Left lung (tissue), 10 donors: ENCODE results near the gene RPUSD3. TPM values are rescaled to one million over a fixed set of nuclear protein-coding genes. Genes with fewer than 3 reads are reported as not detected.

Experiments
- ATAC-seq: fragments of 200-7000 bp; cut with Tn5 transposase; one replicate; pipeline ENCODE4 v1.9.1; 2020; ENCODE audit warnings: moderate library complexity
- DNase-seq, 4 donors: peaks; one replicate each; pipeline ENCODE4 v3.0.0-alpha.2; 2013 to 2020
- H3K27ac ChIP-seq, 2 donors: fragments of 200-600 bp; sonication (generic) in 1 of 2; one replicate each; pipeline versions ENCODE4 v1.5.0 to v1.8.0; 2020 to 2021
- H3K27me3 ChIP-seq, 2 donors: fragments of 200-600 bp; sonication (generic) in 1 of 2; one replicate each; pipeline versions ENCODE4 v1.5.0 to v1.8.0; 2020 to 2021
- H3K36me3 ChIP-seq, 2 donors: fragments of 200-600 bp; sonication (generic) in 1 of 2; one replicate each; pipeline versions ENCODE4 v1.5.0 to v1.8.0; 2020 to 2021
- H3K4me1 ChIP-seq, 2 donors: fragments of 200-600 bp; one replicate each; pipeline ENCODE4 v1.8.0; 2021
- H3K4me3 ChIP-seq, 2 donors: fragments of 200-600 bp; sonication (generic) in 1 of 2; one replicate each; pipeline versions ENCODE4 v1.5.0 to v1.8.0; 2020 to 2021; ENCODE audit warnings: mild to moderate bottlenecking in 1 of 2
- H3K9me3 ChIP-seq, 2 donors: fragments of 200-600 bp; sonication (generic) in 1 of 2; one replicate each; pipeline versions ENCODE4 v1.5.0 to v1.8.0; 2020 to 2021
- intact Hi-C, 2 donors: fragments of 100-400 bp; cut with DNase I; formaldehyde crosslinking; loops; one replicate each; pipeline versions ENCODE4 v1.11.2 to v1.14.2; 2022
- polyA plus RNA-seq, 6 donors: library from polyadenylated mRNA; unstranded; fragments of 120-200 nt; gene quantifications; one replicate each; pipeline ENCODE4 v1.2.1, GENCODE V29; 2013; ENCODE audit not compliant: insufficient read length in 6 of 6
- total RNA-seq, 2 donors: library from RNA; stranded (reverse); fragmentation: NEBNext Ultra II Directional; extraction: Animal tissue kit (Norgen Biotek cat#: 25700); gene quantifications; one replicate each; pipeline ENCODE4 v1.2.1, GENCODE V29; 2021
- TF ChIP-seq, protein P1 (sequence below), 2 donors: fragments of 200-600 bp; sonication (generic) in 1 of 2; IDR thresholded peaks; one replicate each; pipeline versions ENCODE4 v1.5.0 to v1.8.0; 2021; ENCODE audit warnings: antibody characterized with exemption in 2 of 2
- donor health status: DM: no; HTN: yes; CAD: no.
- donor health status: DM: no; HTN: no; CAD: no.

The RPUSD3 gene
- total and polyA plus RNA-seq, 8 donors, result 29.6 to 43.1 (median 36.2) TPM

DNA sequence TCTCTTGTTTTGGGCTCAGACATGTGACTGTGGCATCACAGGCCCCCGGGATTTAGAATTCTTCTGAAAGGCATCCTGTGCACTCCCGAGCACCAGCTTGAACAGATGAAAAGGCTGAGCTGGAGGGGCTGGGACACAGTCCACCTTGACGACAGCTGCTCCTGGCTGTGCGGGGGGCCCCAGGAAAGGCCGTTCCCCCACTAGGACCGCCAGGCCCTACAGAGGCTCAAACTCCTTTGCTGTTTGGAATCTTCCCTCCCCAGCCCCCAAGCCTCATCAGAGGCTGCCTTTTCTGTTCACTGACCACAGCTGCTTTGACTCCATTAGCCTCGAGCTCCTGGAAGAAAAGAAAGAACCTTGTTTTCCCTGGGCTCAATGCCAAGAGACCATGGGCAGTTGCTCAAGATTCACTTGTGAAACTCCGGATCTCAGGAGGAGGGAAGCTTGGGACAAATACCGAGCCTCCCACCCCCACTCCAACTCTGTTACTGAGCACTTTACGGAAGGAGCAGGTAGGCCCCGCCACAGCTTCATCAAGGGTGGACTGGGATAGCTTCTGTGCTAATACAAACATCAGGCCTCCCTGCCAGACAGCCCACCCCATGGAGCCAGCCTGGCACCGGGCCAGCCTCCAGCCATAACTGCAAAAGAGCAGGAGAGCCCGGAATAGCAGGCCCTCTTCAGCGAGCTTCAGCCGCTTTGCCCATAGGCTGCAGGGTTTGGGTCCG is 20.6 kb upstream of the RPUSD3 start:
- peak; percentile 67 to 91 (median 84) for DNase-seq
- H3K4me3 ChIP-seq, result no peak overlapping the region
- ATAC-seq, result peak; percentile 68
- no peaks in the 10 kb centered on the region for H3K9me3 ChIP-seq
- H3K4me1 ChIP-seq, result peaks cover 20 to 29% of the 10 kb centered on the region in 2 donors
- TF ChIP-seq, protein P1, sequence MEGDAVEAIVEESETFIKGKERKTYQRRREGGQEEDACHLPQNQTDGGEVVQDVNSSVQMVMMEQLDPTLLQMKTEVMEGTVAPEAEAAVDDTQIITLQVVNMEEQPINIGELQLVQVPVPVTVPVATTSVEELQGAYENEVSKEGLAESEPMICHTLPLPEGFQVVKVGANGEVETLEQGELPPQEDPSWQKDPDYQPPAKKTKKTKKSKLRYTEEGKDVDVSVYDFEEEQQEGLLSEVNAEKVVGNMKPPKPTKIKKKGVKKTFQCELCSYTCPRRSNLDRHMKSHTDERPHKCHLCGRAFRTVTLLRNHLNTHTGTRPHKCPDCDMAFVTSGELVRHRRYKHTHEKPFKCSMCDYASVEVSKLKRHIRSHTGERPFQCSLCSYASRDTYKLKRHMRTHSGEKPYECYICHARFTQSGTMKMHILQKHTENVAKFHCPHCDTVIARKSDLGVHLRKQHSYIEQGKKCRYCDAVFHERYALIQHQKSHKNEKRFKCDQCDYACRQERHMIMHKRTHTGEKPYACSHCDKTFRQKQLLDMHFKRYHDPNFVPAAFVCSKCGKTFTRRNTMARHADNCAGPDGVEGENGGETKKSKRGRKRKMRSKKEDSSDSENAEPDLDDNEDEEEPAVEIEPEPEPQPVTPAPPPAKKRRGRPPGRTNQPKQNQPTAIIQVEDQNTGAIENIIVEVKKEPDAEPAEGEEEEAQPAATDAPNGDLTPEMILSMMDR (IDR thresholded peaks at IDR 0.05), result no peak
- no peaks in the 10 kb centered on the region for H3K27me3 ChIP-seq
- intact Hi-C loops, result no loop called here
- H3K36me3 ChIP-seq, result no peaks in the 10 kb centered on the region
- peak overlapping the region; percentile 26 to 52 for H3K27ac ChIP-seq

DNA sequence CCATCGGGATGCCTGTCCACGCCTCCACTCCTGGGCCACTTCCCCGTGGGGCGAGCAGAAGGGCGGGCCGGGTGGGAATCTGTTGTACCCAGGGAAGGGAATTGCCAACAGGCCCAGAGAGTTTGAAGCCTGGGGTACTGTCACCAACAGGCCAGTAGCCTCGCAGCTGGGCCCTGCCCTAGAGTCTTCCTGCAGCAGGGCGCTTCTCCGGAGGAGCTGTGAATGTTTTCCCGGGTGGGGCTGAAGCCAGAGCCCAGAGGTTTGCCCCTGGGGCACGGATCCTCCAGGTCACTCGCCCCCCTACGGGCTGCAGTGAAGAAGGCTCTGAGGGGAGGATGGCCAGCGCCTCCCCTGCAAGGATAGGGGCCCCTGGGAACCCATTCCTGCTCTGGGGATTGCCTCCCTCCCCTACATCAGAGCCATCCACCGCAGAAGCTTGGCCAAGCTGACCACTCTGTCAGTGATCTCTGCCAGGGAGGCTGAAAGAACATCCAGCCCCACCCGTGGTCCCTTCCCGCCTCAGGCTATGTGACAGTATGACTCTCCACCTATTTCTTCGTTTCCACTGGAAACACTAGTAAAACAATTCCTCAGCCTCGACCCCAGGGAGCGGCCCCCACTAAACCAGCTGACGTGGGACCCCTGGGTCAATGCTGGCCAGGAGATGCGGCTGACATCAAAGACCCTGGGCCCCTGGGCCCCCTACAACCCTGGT is 19.4 kb upstream of the RPUSD3 start:
- Histone ChIP-seq H3K36me3 (no peaks in the 10 kb centered on the region), H3K27ac (no peak overlapping the region), H3K4me3 (peak overlapping the region in 1 of 2 donors; percentile 42), H3K9me3 (no peaks in the 10 kb centered on the region), H3K27me3 (no peaks in the 10 kb centered on the region), H3K4me1 (peaks cover 20 to 29% of the 10 kb centered on the region in 2 donors)
- no peak for DNase-seq
- no peak for ATAC-seq
- TF ChIP-seq, protein P1 (IDR thresholded peaks at IDR 0.05), result no peak
- intact Hi-C loops, result no loop called here

DNA sequence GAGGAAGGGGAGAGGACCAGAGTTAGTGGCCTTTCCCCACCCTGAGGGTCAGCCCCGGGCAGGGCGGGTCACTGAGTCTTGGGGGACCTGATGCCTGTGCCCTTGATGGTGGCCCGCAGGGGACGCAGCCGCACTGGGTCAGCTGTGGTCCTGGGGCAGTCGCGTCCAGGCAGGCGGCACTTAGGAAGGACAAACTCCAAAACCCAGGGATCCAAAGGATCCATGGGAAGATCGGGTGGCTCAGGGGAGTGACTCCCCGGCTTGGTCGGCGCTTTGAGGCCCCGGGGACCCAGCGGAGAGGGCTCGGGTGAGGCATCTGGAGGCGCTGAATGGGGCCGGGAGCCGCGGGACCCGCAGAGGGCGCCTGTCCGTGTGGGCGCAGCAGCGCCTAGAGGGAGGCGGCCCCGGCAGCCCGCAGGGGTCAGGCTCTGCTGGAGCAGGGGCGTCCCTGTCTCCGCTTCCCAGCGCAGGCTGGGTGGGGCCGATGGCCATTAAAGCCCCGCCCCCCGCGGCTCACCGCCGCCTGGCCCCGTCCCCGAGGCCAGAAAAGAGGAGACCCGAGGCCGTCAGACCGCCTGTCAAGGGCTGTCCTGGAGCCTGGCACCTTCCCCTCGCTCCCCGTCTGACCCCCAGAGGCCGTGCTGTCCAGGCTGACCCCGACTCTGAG is 18.7 kb upstream of the RPUSD3 start:
- TF ChIP-seq, protein P1 (IDR thresholded peaks at IDR 0.05), result peak; percentile 15 to 25
- Histone ChIP-seq H3K27me3 (no peaks in the 10 kb centered on the region), H3K4me1 (peaks cover 20 to 29% of the 10 kb centered on the region in 2 donors), H3K4me3 (peak overlapping the region; percentile 22 to 42), H3K27ac (no peak overlapping the region), H3K36me3 (no peaks in the 10 kb centered on the region), H3K9me3 (no peaks in the 10 kb centered on the region)
- DNase-seq (peak in 3 of 4 donors; percentile 22 to 91 (median 69)), ATAC-seq (peak; percentile 69)
- intact Hi-C loops, result no loop called here

DNA sequence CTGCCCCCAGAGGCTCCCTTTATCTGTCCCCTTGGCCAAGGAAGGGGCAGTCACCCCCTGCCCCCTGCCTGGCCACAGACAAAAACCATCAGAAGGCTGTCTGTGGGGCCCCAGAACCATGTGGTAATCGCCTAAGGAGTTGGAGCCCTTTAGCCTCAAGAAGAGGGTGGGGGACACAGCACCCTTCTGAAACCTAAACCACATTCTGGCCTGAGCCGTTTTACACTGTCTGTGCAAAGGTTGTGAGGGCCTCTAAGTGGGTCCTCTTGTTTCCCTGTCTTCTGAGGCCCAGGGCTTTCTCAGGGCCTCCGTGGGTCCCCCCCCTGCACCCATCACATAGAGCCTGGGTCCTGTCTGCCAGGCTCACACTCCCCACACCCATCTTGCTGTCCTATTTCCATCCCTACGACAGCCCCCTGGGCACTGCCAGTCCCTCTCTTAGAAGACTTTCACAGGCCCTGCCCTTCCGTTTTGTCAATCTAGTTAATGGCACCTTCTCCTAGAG is 17.9 kb upstream of the RPUSD3 start:
- no peaks in the 10 kb centered on the region for H3K36me3 ChIP-seq
- H3K27me3 ChIP-seq, result no peaks in the 10 kb centered on the region
- no peak for DNase-seq
- H3K4me1 ChIP-seq, result peaks cover 17 to 29% of the 10 kb centered on the region in 2 donors
- intact Hi-C loops, result no loop called here
- TF ChIP-seq, protein P1 (IDR thresholded peaks at IDR 0.05), result no peak
- no peak for ATAC-seq
- no peak overlapping the region for H3K4me3 ChIP-seq
- H3K9me3 ChIP-seq, result no peaks in the 10 kb centered on the region
- no peak overlapping the region for H3K27ac ChIP-seq

DNA sequence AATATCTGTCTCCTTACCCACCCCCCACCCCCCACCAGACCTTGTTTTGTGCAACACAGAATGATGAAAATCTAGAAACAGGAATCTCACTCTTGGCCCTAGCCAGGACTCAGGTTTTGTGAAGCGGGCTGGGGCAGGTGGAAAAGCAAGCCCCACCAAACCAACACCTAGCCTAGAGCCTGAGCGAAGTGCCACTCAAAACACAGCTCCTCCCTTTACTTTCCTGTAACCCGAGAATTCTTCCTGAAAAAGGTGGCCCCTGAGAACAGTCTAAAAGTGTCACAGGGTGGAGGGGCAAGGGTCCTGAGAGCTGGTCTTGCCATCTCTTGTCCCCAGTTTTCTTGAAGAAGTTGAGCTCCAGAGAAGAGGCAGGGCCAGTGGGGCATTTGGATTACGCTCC is 17.4 kb upstream of the RPUSD3 start:
- H3K27ac ChIP-seq, result no peak overlapping the region
- ATAC-seq, result no peak
- intact Hi-C loops, result no loop called here
- TF ChIP-seq, protein P1 (IDR thresholded peaks at IDR 0.05), result no peak
- no peaks in the 10 kb centered on the region for H3K9me3 ChIP-seq
- peaks cover 14 to 29% of the 10 kb centered on the region in 2 donors for H3K4me1 ChIP-seq
- no peaks in the 10 kb centered on the region for H3K36me3 ChIP-seq
- H3K27me3 ChIP-seq, result no peaks in the 10 kb centered on the region
- no peak overlapping the region for H3K4me3 ChIP-seq
- DNase-seq, result no peak
